ENCODE measurements around the gene CHD9.
"Not testable (repeated sequence)": the region's sequence is repeated elsewhere in the genome, so short reads cannot be mapped to it uniquely, and the experiment has no call there.

Gene CHD9

GRCh38 chr16:53048139-53048915, 6.5 kb upstream of the CHD9 start:
- no peak for DNase-seq (ENCODE audit: low read depth in 2 of 2)

GRCh38 chr16:53051255-53051654, 3.5 kb upstream of the CHD9 start:
- not testable (repeated sequence) for DNase-seq (ENCODE audit: low read depth in 2 of 2)

GRCh38 chr16:53052519-53053501, 2.0 kb upstream of the CHD9 start, which contains the start of gene CHD9NB:
TSS of gene CHD9NB (minus strand) at chr16:53052897. CDS start at chr16:53044158, 8,739 bp downstream.
- no peak for DNase-seq (ENCODE audit: low read depth in 2 of 2)

GRCh38 chr16:53053967-53054669, 673 bp upstream of the CHD9 start:
- no peak for DNase-seq (ENCODE audit: low read depth in 2 of 2)

GRCh38 chr16:53055541-53056391, 975 bp downstream of the CHD9 start:
- DNase-seq (ENCODE audit: low read depth in 2 of 2) = no peak

GRCh38 chr16:53056392-53056881, 1.6 kb downstream of the CHD9 start:
- no peak for DNase-seq (ENCODE audit: low read depth in 2 of 2)

- no peak for DNase-seq (ENCODE audit: low read depth in 2 of 2)
Measured at GRCh38 chr16:53057658-53058057, 2.9 kb downstream of the CHD9 start.

- no peak for DNase-seq (ENCODE audit: low read depth in 2 of 2)
Measured at GRCh38 chr16:53058441-53058840, 3.6 kb downstream of the CHD9 start.

- no peak for DNase-seq (ENCODE audit: low read depth in 2 of 2)
Measured at GRCh38 chr16:53058882-53059281, 4.1 kb downstream of the CHD9 start.

GRCh38 chr16:53059672-53060071, 4.9 kb downstream of the CHD9 start:
- DNase-seq (ENCODE audit: low read depth in 2 of 2) = no peak

GRCh38 chr16:53061256-53061655, 6.5 kb downstream of the CHD9 start:
- no peak for DNase-seq (ENCODE audit: low read depth in 2 of 2)

- no peak for DNase-seq (ENCODE audit: low read depth in 2 of 2)
Measured at GRCh38 chr16:53061701-53062159, 6.9 kb downstream of the CHD9 start.

- no peak for DNase-seq (ENCODE audit: low read depth in 2 of 2)
Measured at GRCh38 chr16:53064081-53064578, 9.3 kb downstream of the CHD9 start.

- no peak for DNase-seq (ENCODE audit: low read depth in 2 of 2)
Measured at GRCh38 chr16:53065461-53066061, 10.8 kb downstream of the CHD9 start.

GRCh38 chr16:53067675-53068074, 12.9 kb downstream of the CHD9 start:
- DNase-seq (ENCODE audit: low read depth in 2 of 2) = no peak

- DNase-seq (ENCODE audit: low read depth in 2 of 2) = no peak
Measured at GRCh38 chr16:53068423-53068833, 13.6 kb downstream of the CHD9 start.

- DNase-seq (ENCODE audit: low read depth in 2 of 2) = no peak
Measured at GRCh38 chr16:53069772-53070171, 15.0 kb downstream of the CHD9 start.

- no peak for DNase-seq (ENCODE audit: low read depth in 2 of 2)
Measured at GRCh38 chr16:53071748-53072301, 17.0 kb downstream of the CHD9 start.

GRCh38 chr16:53073022-53073421, 18.2 kb downstream of the CHD9 start:
- no peak for DNase-seq (ENCODE audit: low read depth in 2 of 2)

- not testable (repeated sequence) for DNase-seq (ENCODE audit: low read depth in 2 of 2)
Measured at GRCh38 chr16:53074296-53074695, 19.5 kb downstream of the CHD9 start.
